Cardiac muscle cell (in vitro differentiated cells and primary cell): Measurements from ENCODE around the gene SLC38A1. TPM values are rescaled to one million over a fixed set of nuclear protein-coding genes. Genes with fewer than 3 reads are reported as not detected.
"Not testable (repeated sequence)": the region's sequence is repeated elsewhere in the genome, so short reads cannot be mapped to it uniquely, and the experiment has no call there.

Experiments
- DNase-seq, 2 donors: peaks; one replicate each; pipeline versions ENCODE4 v3.0.0 to v3.0.0-alpha.2; 2010 to 2017; ENCODE audit warnings: low read depth in 1 of 2, low spot score in 1 of 2
- H3K27ac ChIP-seq: fragments of 200-600 bp; sonication (generic); 2 replicates; pipeline ENCODE4 v1.5.1; 2016
- H3K27me3 ChIP-seq: fragments of 200-600 bp; sonication (generic); 2 replicates; pipeline ENCODE4 v1.6.0; 2016; ENCODE audit warnings: control low read depth
- H3K36me3 ChIP-seq: fragments of 200-600 bp; sonication (generic); 2 replicates; pipeline ENCODE4 v1.5.1; 2016; ENCODE audit warnings: control low read depth
- H3K4me1 ChIP-seq: fragments of 200-600 bp; sonication (generic); 2 replicates; pipeline ENCODE4 v1.8.1; 2017; ENCODE audit warnings: low read depth, mild to moderate bottlenecking, mixed run types
- H3K4me3 ChIP-seq: fragments of 200-600 bp; sonication (generic); 2 replicates; pipeline ENCODE4 v1.5.1; 2016; ENCODE audit warnings: mild to moderate bottlenecking
- H3K9me3 ChIP-seq: fragments of 200-600 bp; sonication (generic); 2 replicates; pipeline ENCODE4 v1.5.1; 2017; ENCODE audit warnings: low read depth, mild to moderate bottlenecking, control low read depth
- polyA plus RNA-seq: library from polyadenylated mRNA; unstranded; fragments of >200 nt; fragmentation: Nextera tagmentation; extraction: Ambion mirVana; gene quantifications from 2 replicates; pipeline ENCODE4 v1.2.1, GENCODE V29; 2016
- total RNA-seq: library from RNA; depleted of rRNA; stranded (reverse); fragments of >200 nt; gene quantifications from 2 replicates; pipeline ENCODE4 v1.2.3, GENCODE V29; 2016
- TF ChIP-seq, protein P1 (sequence below): IDR thresholded peaks from 2 replicates; pipeline ENCODE4 v1.5.1; 2012; ENCODE audit warnings: low read depth, mild to moderate bottlenecking, low read length

The SLC38A1 gene
- total and polyA plus RNA-seq, 2 experiments from 2014 or later, result 59.6 to 62.2 TPM

DNA sequence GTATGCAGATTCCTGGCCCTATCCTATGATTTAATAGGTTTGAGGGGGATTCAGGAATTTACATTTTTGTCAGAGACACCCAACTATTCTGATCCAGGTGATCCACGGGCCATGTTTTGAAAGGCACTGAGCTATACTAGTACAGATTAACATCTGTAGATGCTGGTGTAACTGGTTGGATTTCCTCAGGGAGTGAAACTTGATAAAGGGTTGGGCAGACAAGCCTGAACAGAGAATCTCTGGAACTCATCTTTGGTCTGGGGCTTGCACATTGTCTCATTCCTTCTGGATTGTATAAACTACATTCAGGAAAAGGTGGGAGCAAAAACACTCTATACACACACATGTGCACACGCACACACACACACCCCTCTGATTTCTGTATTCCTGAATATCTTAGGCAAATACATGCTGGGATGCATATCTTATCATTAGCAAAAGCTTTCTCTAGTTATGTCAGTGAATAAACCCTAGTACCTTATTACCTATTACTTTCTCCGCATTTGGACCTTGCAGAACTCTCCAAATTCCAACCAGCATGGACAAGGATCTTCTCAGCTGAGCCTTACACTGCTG lies 104.6 kb downstream of the SLC38A1 start:
- H3K27ac ChIP-seq, result no peak overlapping the region
- no peaks in the 10 kb centered on the region for H3K27me3 ChIP-seq

DNA sequence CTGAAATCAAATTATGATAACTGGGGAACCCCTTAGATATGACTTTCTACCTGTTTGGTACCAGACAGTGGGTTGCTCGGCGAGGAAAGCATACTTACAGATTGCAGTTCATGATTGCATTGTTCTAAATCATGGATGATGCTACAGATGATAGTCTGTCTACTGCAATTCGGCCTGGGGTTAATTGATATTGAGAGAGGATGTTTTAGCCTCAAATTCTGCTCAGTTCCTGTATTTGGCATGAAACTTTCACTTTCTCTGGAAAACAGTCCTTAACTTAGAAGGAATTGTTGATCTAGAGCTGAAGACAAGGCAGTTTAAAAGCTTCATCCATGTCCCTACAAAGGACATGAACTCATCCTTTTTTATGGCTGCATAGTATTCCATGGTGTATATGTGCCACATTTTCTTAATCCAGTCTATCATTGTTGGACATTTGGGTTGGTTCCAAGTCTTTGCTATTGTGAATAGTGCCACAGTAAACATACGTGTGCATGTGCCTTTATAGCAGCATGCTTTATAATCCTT lies 106.2 kb downstream of the SLC38A1 start:
- H3K4me3 ChIP-seq, H3K9me3 ChIP-seq, DNase-seq, H3K27ac ChIP-seq, H3K27me3 ChIP-seq, H3K36me3 ChIP-seq: not testable (repeated sequence)
- peaks cover 20% of the 10 kb centered on the region for H3K4me1 ChIP-seq

More for the DNA sequence above, 104.6 kb downstream of the SLC38A1 start:
- no peak overlapping the region for H3K4me3 ChIP-seq
- TF ChIP-seq, protein P1, sequence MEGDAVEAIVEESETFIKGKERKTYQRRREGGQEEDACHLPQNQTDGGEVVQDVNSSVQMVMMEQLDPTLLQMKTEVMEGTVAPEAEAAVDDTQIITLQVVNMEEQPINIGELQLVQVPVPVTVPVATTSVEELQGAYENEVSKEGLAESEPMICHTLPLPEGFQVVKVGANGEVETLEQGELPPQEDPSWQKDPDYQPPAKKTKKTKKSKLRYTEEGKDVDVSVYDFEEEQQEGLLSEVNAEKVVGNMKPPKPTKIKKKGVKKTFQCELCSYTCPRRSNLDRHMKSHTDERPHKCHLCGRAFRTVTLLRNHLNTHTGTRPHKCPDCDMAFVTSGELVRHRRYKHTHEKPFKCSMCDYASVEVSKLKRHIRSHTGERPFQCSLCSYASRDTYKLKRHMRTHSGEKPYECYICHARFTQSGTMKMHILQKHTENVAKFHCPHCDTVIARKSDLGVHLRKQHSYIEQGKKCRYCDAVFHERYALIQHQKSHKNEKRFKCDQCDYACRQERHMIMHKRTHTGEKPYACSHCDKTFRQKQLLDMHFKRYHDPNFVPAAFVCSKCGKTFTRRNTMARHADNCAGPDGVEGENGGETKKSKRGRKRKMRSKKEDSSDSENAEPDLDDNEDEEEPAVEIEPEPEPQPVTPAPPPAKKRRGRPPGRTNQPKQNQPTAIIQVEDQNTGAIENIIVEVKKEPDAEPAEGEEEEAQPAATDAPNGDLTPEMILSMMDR, result no peak
- H3K9me3 ChIP-seq, result no peaks in the 10 kb centered on the region
- peaks cover 20% of the 10 kb centered on the region for H3K4me1 ChIP-seq
- H3K36me3 ChIP-seq, result no peaks in the 10 kb centered on the region
- DNase-seq, result no peak

DNA sequence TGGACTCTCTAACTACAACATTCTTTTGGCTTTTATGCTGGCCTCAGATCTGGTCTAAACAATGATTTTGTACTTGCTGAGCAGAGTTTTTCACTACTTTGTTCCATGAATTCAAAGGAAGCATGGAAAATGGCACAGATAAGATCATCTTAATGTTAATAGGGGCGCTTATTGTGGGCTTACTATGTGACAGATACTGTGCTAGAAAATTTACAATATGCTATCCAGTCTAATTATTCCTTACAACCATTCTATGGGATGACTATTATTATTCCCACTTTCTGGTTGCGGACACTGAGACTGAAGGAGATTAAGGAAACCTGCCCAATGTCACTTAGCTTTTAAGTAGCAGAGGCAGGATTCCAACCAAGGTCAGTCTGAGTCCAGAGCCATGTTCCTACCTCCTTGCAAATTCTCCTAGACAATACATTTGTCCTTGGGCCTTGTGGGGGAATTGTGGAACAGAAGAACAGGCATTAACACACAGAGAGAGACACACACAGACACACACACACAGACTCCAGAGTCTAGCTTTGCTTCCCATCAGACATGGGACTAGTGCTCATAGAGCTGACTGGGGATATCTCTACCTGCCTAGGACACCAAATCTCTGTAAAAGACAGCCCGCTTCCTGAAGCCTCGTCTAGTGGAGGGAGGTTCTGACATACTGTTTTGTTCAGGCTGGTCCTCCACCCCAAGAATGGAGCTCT lies 107.7 kb downstream of the SLC38A1 start:
- no peak for DNase-seq
- peak overlapping the region; percentile 92 for H3K27ac ChIP-seq
- no peaks in the 10 kb centered on the region for H3K9me3 ChIP-seq
- peaks cover 20% of the 10 kb centered on the region for H3K4me1 ChIP-seq
- TF ChIP-seq, protein P1, result no peak
- no peaks in the 10 kb centered on the region for H3K36me3 ChIP-seq
- no peak overlapping the region for H3K4me3 ChIP-seq
- no peaks in the 10 kb centered on the region for H3K27me3 ChIP-seq

DNA sequence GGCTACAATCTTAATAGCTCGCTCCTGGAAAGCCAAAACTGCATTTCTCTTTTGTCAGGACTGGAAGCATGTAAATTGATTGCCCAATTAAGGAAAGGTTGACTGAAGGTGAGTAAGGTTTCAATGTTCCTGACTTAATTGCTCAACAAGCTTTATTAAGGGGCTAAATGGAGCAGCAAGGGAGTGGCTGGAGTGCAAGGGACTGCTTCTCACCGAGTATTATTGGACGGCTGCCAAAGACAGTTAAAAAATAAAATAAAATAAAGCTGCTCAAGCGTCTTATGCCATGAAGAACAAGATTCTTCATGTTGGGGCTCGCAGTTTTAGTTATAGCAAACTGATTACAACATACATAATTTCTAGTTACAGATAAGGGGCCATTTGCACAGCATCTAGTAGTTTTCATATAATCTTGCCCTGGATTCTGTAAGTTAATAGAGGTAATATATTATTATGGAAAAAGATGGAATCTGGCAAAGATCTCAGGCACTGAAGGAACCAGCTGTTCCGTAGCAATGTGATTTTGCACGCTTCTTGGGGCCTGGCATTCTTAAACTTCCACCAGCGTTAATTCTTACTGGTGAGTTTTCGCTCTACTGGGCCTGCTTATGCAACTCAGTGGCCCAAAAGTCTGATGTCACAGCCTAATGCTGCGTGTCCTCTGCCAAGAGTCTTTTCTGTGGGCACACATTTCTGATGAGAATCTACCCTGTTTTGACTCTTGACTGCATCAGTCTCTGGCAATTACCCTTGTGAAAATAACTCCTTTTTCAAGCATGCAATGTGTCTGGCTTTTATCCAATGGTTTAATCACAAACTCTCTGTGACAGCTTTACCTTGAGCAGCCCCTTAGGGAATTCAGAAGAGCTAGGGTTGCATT lies 108.5 kb downstream of the SLC38A1 start:
- H3K9me3 ChIP-seq, result no peaks in the 10 kb centered on the region
- H3K27ac ChIP-seq, result peak overlapping the region; percentile 92
- peaks cover 20% of the 10 kb centered on the region for H3K4me1 ChIP-seq
- no peak overlapping the region for H3K4me3 ChIP-seq
- DNase-seq, result peak; percentile 71 to 72
- no peaks in the 10 kb centered on the region for H3K36me3 ChIP-seq
- H3K27me3 ChIP-seq, result no peaks in the 10 kb centered on the region
- TF ChIP-seq, protein P1, result no peak

DNA sequence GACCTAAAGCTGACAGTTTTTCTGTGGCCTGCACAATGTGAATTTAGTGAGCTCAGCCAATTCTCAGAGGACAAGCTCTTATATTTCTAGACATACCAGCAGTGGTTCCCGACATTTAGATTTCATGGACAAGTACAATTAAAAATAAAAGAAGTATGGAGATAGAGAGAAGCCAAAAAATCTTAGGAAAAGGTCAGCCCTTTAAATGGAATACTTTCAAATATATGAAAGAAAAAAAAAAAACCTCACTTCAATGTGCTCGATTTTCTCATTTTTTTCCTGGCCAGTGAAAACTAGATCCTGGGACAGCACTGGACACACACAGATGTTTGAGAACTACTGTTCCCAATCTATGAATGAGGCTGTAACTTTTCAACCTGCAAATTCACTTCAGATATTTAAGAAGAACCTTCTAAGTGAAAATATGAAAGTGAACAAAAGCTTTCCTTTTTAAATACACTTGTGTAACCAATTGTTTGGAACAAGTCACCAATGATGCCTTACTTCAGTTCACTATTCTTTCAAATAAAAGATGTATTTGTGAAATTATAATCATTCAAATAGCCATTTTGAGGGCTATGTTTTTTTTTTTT lies 109.4 kb downstream of the SLC38A1 start:
- H3K4me1 ChIP-seq, result peaks cover 23% of the 10 kb centered on the region
- no peaks in the 10 kb centered on the region for H3K9me3 ChIP-seq
- TF ChIP-seq, protein P1, result no peak
- no peaks in the 10 kb centered on the region for H3K27me3 ChIP-seq
- H3K36me3 ChIP-seq, result no peaks in the 10 kb centered on the region
- DNase-seq, result no peak
- H3K27ac ChIP-seq, result peak overlapping the region; percentile 92
- H3K4me3 ChIP-seq, result no peak overlapping the region
